ENCODE measurements around the gene MMUT.
"Not testable (repeated sequence)": the region's sequence is repeated elsewhere in the genome, so short reads cannot be mapped to it uniquely, and the experiment has no call there.

Gene MMUT

GRCh38 chr6:49497304-49497703, 34.3 kb upstream of the MMUT start:
- TF ChIP-seq CTCF (IDR thresholded peaks at IDR 0.05; ENCODE audit: low read depth, low read length), result no peak
- DNase-seq (ENCODE audit: low read depth in 2 of 2), result no peak
- no peak overlapping the region for H3K4me3 ChIP-seq (replicated peaks in 1 of 2; ENCODE audit: low read depth in 2 of 2, low read length in 2 of 2)

GRCh38 chr6:49490633-49491032, 27.6 kb upstream of the MMUT start:
- no peak for DNase-seq (ENCODE audit: low read depth in 2 of 2)
- no peak for TF ChIP-seq CTCF (IDR thresholded peaks at IDR 0.05; ENCODE audit: low read depth, low read length)

GRCh38 chr6:49483380-49483779, 20.3 kb upstream of the MMUT start:
- not testable (repeated sequence) for H3K4me3 ChIP-seq (replicated peaks in 1 of 2; ENCODE audit: low read depth in 2 of 2, low read length in 2 of 2)

More at GRCh38 chr6:49490633-49491032, 27.6 kb upstream of the MMUT start:
- H3K4me3 ChIP-seq (replicated peaks in 1 of 2; ENCODE audit: low read depth in 2 of 2, low read length in 2 of 2), result no peak overlapping the region

GRCh38 chr6:49481846-49482245, 18.8 kb upstream of the MMUT start:
- not testable (repeated sequence) for DNase-seq (ENCODE audit: low read depth in 2 of 2); H3K4me3 ChIP-seq (replicated peaks in 1 of 2; ENCODE audit: low read depth in 2 of 2, low read length in 2 of 2)

More at GRCh38 chr6:49483380-49483779, 20.3 kb upstream of the MMUT start:
- DNase-seq (ENCODE audit: low read depth in 2 of 2), result not testable (repeated sequence)

GRCh38 chr6:49479308-49479970, 16.4 kb upstream of the MMUT start:
- DNase-seq (ENCODE audit: low read depth in 2 of 2), result no peak
- no peak for TF ChIP-seq CTCF (IDR thresholded peaks at IDR 0.05; ENCODE audit: low read depth, low read length)
- no peak overlapping the region for H3K4me3 ChIP-seq (replicated peaks in 1 of 2; ENCODE audit: low read depth in 2 of 2, low read length in 2 of 2)

GRCh38 chr6:49476564-49476963, 13.5 kb upstream of the MMUT start:
- DNase-seq (ENCODE audit: low read depth in 2 of 2); H3K4me3 ChIP-seq (replicated peaks in 1 of 2; ENCODE audit: low read depth in 2 of 2, low read length in 2 of 2): not testable (repeated sequence)

- TF ChIP-seq CTCF (IDR thresholded peaks at IDR 0.05; ENCODE audit: low read depth, low read length), result no peak
- no peak overlapping the region for H3K4me3 ChIP-seq (replicated peaks in 1 of 2; ENCODE audit: low read depth in 2 of 2, low read length in 2 of 2)
- DNase-seq (ENCODE audit: low read depth in 2 of 2), result no peak
Measured at GRCh38 chr6:49468042-49468441, 5.0 kb upstream of the MMUT start.

- no peak overlapping the region for H3K4me3 ChIP-seq (replicated peaks in 1 of 2; ENCODE audit: low read depth in 2 of 2, low read length in 2 of 2)
- TF ChIP-seq CTCF (IDR thresholded peaks at IDR 0.05; ENCODE audit: low read depth, low read length), result no peak
Measured at GRCh38 chr6:49464691-49465090, 1.6 kb upstream of the MMUT start.

More at GRCh38 chr6:49464691-49465090, 1.6 kb upstream of the MMUT start:
- DNase-seq (ENCODE audit: low read depth in 2 of 2), result no peak

Data from cardiac fibroblast (primary cell).